HEK293T (cell line): Measurements from ENCODE around the gene TTC33.

Experiments
- ARNT ChIP-seq: fragments of 450-650 bp; IDR thresholded peaks from 2 replicates; pipeline ENCODE4 v1.6.1; 2017; ENCODE audit warnings: mild to moderate bottlenecking
- BHLHE40 ChIP-seq: fragments of 450-650 bp; IDR thresholded peaks from 2 replicates; pipeline ENCODE4 v1.6.1; 2016; ENCODE audit warnings: mild to moderate bottlenecking, moderate library complexity, borderline replicate concordance
- ELF4 ChIP-seq: fragments of 450-650 bp; IDR thresholded peaks from 2 replicates; pipeline ENCODE4 v1.6.1; 2017; ENCODE audit warnings: antibody characterized with exemption
- FOXA1 ChIP-seq: fragments of 450-650 bp; IDR thresholded peaks from 2 replicates; pipeline ENCODE4 v1.6.1; 2016; ENCODE audit warnings: mild to moderate bottlenecking
- FOXK2 ChIP-seq: fragments of 450-650 bp; IDR thresholded peaks from 2 replicates; pipeline ENCODE4 v1.6.1; 2016; ENCODE audit warnings: mild to moderate bottlenecking
- FOXM1 ChIP-seq: fragments of 450-650 bp; IDR thresholded peaks from 2 replicates; pipeline ENCODE4 v1.6.1; 2017; ENCODE audit warnings: mild to moderate bottlenecking, borderline replicate concordance
- HDGF ChIP-seq: fragments of 450-650 bp; IDR thresholded peaks from 2 replicates; pipeline ENCODE4 v1.6.1; 2017; ENCODE audit warnings: antibody characterized with exemption, borderline replicate concordance
- L3MBTL2 ChIP-seq: fragments of 450-650 bp; conservative IDR thresholded peaks from 2 replicates; pipeline ENCODE4 v1.6.1; 2016; ENCODE audit warnings: mild to moderate bottlenecking
- NFRKB ChIP-seq: fragments of 450-650 bp; IDR thresholded peaks from 2 replicates; pipeline ENCODE4 v1.6.1; 2016; ENCODE audit warnings: mild to moderate bottlenecking, moderate library complexity
- PKNOX1 ChIP-seq: fragments of 450-650 bp; IDR thresholded peaks from 2 replicates; pipeline ENCODE4 v1.6.1; 2016
- SP1 ChIP-seq: fragments of 450-650 bp; IDR thresholded peaks from 2 replicates; pipeline ENCODE4 v1.6.1; 2017
- SUZ12 ChIP-seq: fragments of 450-650 bp; IDR thresholded peaks from 2 replicates; pipeline ENCODE4 v1.6.1; 2016; ENCODE audit warnings: mild to moderate bottlenecking
- TARDBP ChIP-seq: fragments of 450-650 bp; IDR thresholded peaks from 2 replicates; pipeline ENCODE4 v1.6.1; 2016
- ZNF384 ChIP-seq: fragments of 450-650 bp; IDR thresholded peaks from 2 replicates; pipeline ENCODE4 v1.6.1; 2016

- TF ChIP-seq SP1 (no peak), BHLHE40 (no peak), NFRKB (no peak), ZNF384 (no peak), HDGF (no peak), SUZ12 (no peak), FOXA1 (no peak), TARDBP (no peak), FOXM1 (no peak), PKNOX1 (no peak), ARNT (no peak), FOXK2 (no peak), L3MBTL2 (no peak), ELF4 (no peak)
These were observed 36.0 kb upstream of the TTC33 start for GRCh38 chr5:40791715-40792139.
